GM13976 (cell line): ENCODE measurements around the gene MAN2B2.

Experiments used
- DNase-seq: peaks from one replicate; pipeline ENCODE4 v3.0.0; 2012; ENCODE audit warnings: low spot score
- in situ Hi-C: fragments of 300-500 bp; cut with MboI; formaldehyde crosslinking; loops from one replicate; pipeline ENCODE4 v1.12.0; 2022; ENCODE audit warnings: low sequenced_read_pairs, mixed read lengths, inconsistent platforms; ENCODE audit not compliant: unreplicated experiment
- TF ChIP-seq, protein P1 (sequence below): IDR thresholded peaks from 2 replicates; pipeline ENCODE4 v1.5.1; 2012; ENCODE audit warnings: borderline replicate concordance, mild to moderate bottlenecking; ENCODE audit not compliant: insufficient read depth; ENCODE audit errors: extremely low read depth, missing control alignments, control extremely low read depth

The MAN2B2 gene

GRCh38 chr4:6578221-6578620, 3.2 kb downstream of the MAN2B2 start:
- TF ChIP-seq, protein P1, sequence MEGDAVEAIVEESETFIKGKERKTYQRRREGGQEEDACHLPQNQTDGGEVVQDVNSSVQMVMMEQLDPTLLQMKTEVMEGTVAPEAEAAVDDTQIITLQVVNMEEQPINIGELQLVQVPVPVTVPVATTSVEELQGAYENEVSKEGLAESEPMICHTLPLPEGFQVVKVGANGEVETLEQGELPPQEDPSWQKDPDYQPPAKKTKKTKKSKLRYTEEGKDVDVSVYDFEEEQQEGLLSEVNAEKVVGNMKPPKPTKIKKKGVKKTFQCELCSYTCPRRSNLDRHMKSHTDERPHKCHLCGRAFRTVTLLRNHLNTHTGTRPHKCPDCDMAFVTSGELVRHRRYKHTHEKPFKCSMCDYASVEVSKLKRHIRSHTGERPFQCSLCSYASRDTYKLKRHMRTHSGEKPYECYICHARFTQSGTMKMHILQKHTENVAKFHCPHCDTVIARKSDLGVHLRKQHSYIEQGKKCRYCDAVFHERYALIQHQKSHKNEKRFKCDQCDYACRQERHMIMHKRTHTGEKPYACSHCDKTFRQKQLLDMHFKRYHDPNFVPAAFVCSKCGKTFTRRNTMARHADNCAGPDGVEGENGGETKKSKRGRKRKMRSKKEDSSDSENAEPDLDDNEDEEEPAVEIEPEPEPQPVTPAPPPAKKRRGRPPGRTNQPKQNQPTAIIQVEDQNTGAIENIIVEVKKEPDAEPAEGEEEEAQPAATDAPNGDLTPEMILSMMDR = no peak
- DNase-seq = no peak
- in situ Hi-C loops = no loop called here

- DNase-seq = no peak
- TF ChIP-seq, protein P1 = no peak
- in situ Hi-C loops = no loop called here
Measured at GRCh38 chr4:6580353-6580752, 5.4 kb downstream of the MAN2B2 start.

- in situ Hi-C loops = no loop called here
- DNase-seq = no peak
- TF ChIP-seq, protein P1 = no peak
Measured at GRCh38 chr4:6581566-6582121, 6.7 kb downstream of the MAN2B2 start.

DNA sequence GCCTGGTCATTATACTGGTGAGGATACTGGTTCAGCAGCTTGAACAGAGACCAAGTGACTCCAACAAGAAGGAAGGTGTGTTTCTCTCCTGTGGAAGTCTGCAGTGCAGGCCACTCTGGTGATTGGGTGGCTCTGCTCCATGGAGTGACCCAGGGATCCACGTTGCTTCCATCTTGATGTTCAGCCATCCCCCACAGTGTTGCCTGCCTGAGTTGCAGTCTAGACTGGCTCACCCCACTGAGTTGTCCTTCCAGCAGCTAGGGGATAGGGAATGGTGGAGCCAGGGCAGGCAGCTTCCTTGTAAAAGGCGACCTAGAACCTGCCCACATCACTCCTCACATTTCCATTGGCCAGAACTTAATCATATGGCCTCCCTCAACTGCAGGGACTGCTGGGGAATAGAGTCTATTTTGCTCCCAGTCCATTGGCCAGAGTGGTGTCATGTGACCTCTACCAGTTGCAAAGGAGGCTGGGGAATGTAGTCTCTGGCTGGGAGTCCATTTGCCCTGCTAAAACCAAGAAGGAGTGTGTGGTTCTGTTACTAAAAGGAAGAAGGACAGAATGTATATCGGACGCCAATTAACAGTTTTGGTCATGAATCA, 8.0 kb downstream of the MAN2B2 start:
- in situ Hi-C loops = no loop called here
- TF ChIP-seq, protein P1 = no peak
- DNase-seq = no peak

GRCh38 chr4:6584865-6585264, 9.9 kb downstream of the MAN2B2 start:
- in situ Hi-C loops = no loop called here
- TF ChIP-seq, protein P1 = no peak
- DNase-seq = no peak

- TF ChIP-seq, protein P1 = no peak
- in situ Hi-C loops = no loop called here
- no peak for DNase-seq
Measured at GRCh38 chr4:6586715-6587325, 11.8 kb downstream of the MAN2B2 start.
